K562 (cell line): ENCODE measurements around the gene TP73. TPM values are rescaled to one million over a fixed set of nuclear protein-coding genes. Genes with fewer than 3 reads are reported as not detected.

ENCODE experiments used
- DNMT1 ChIP-seq: fragments of 450-650 bp; IDR thresholded peaks from 2 replicates; pipeline ENCODE4 v1.6.1; 2016; ENCODE audit warnings: antibody characterized with exemption, mild to moderate bottlenecking
- PATZ1 ChIP-seq: fragments of 250-450 bp; sonication (Bioruptor Pico); IDR thresholded peaks from 2 replicates; pipeline ENCODE4 v1.5.0; 2020; ENCODE audit warnings: mild to moderate bottlenecking, borderline replicate concordance
- POLR2G ChIP-seq: fragments of 200-400 bp; formaldehyde crosslinking; IDR thresholded peaks from 2 replicates; pipeline ENCODE4 v1.6.1; 2017; ENCODE audit warnings: low read depth, mild to moderate bottlenecking, antibody characterized with exemption, low read length, moderate library complexity
- PRDM10 ChIP-seq: fragments of 450-650 bp; IDR thresholded peaks from 2 replicates; pipeline ENCODE4 v1.6.1; 2018; ENCODE audit not compliant: partially characterized antibody
- RBM22 ChIP-seq: fragments of 200-400 bp; formaldehyde crosslinking; IDR thresholded peaks from 2 replicates; pipeline ENCODE4 v1.6.1; 2018; ENCODE audit warnings: low read length, low read depth; ENCODE audit not compliant: poor library complexity, severe bottlenecking
- SLC30A9 ChIP-seq: fragments of 250-450 bp; sonication (Bioruptor Pico); IDR thresholded peaks from 2 replicates; pipeline ENCODE4 v1.8.0; 2022; ENCODE audit warnings: mild to moderate bottlenecking, moderate library complexity
- ZBTB34 ChIP-seq: fragments of 250-450 bp; sonication (Bioruptor Pico); IDR thresholded peaks from 2 replicates; pipeline ENCODE4 v1.8.0; 2021; ENCODE audit warnings: mild to moderate bottlenecking, moderate library complexity
- ZNF696 ChIP-seq: fragments of 250-450 bp; sonication (Bioruptor Pico); conservative IDR thresholded peaks from 2 replicates; pipeline ENCODE4 v1.4.0; 2020; ENCODE audit warnings: mild to moderate bottlenecking, moderate library complexity
- polyA plus RNA-seq, 8 experiments: library from polyadenylated mRNA; depleted of rRNA in 4 of 8; stranded (reverse) in 5 of 8; unstranded in 3 of 8; fragments of >200 nt; fragmentation: Nextera tagmentation in 2 of 8; fragmentation: Illumina TruSeq in 1 of 8; extraction: Ambion mirVana in 2 of 8; extraction: Trizol in 1 of 8; gene quantifications; 2 replicates each; pipeline versions ENCODE4 v1.2.1 to v1.2.3, GENCODE V29; 2011 to 2014; ENCODE audit warnings: inconsistent platforms in 1 of 8, missing spikeins in 1 of 8
- total RNA-seq, 7 experiments: library from RNA; depleted of rRNA in 6 of 7; stranded (reverse); fragments of >200 nt in 6 of 7; fragmentation: Illumina TruSeq in 2 of 7; extraction: Trizol in 2 of 7; gene quantifications; 2 replicates each; pipeline versions ENCODE4 v1.2.1 to v1.2.3, GENCODE V29; 2011 to 2021; ENCODE audit warnings: low replicate concordance in 1 of 7
- TF ChIP-seq, protein P1 (sequence below): fragments of 450-650 bp; IDR thresholded peaks from 2 replicates; pipeline ENCODE4 v1.6.1; 2016; ENCODE audit warnings: missing biosample characterization, missing genetic modification characterization

TP73 gene
- total and polyA plus RNA-seq, 9 of the 15 experiments (the other 6 are each of a cell fraction or from before 2014, with no cell fraction given), result 0.07 to 1.6 (median 0.40) TPM; not detected in 2

DNA sequence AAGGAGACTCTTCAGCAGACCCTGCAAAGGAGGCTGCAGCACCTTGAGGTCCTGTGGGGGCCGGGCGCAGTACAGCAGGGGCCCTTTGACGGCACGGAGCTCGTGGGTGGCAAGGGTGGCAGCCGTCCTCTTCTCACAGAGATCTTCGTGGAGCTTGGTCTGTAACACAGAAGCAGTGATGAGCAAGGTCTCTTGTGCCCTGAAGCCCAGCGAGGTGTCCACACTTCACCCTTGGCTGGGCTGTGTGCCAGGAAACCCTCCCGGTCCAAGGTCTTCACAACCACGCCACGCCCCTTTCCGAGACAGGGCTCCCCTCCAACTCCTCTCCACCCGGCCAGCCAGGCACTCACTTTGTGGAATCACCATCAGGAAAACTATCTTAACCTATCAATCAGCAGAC is 132.7 kb downstream of the TP73 start (continued):
- no peak for TF ChIP-seq PRDM10
- TF ChIP-seq DNMT1, result no peak
- peak; percentile 55 for TF ChIP-seq POLR2G
- TF ChIP-seq, protein P1, sequence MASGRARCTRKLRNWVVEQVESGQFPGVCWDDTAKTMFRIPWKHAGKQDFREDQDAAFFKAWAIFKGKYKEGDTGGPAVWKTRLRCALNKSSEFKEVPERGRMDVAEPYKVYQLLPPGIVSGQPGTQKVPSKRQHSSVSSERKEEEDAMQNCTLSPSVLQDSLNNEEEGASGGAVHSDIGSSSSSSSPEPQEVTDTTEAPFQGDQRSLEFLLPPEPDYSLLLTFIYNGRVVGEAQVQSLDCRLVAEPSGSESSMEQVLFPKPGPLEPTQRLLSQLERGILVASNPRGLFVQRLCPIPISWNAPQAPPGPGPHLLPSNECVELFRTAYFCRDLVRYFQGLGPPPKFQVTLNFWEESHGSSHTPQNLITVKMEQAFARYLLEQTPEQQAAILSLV (tag), result no peak
- peak; percentile 23 for TF ChIP-seq RBM22
- no peak for TF ChIP-seq ZNF696 (CRISPR knock-in tag)
- no peak for TF ChIP-seq PATZ1 (CRISPR knock-in tag)
- TF ChIP-seq ZBTB34 (CRISPR knock-in tag), result no peak
- no peak for TF ChIP-seq SLC30A9 (CRISPR knock-in tag)
- TF ChIP-seq, all 486 proteins: peak for 3
